Upper lobe of left lung (tissue), 6 donors: Measurements from ENCODE around the gene SUPT5H. TPM values are rescaled to one million over a fixed set of nuclear protein-coding genes. Genes with fewer than 3 reads are reported as not detected.
A peak's percentile ranks its signal among the peaks of the same experiment; 100 is the strongest.

Source experiments
- ATAC-seq, 2 donors: fragments of 200-7000 bp; cut with Tn5 transposase; one replicate each; pipeline ENCODE4 v1.9.1; 2022; ENCODE audit warnings: mild to moderate bottlenecking in 2 of 2, moderate library complexity in 2 of 2; ENCODE audit not compliant: low FRiP score in 2 of 2
- DNase-seq, 2 donors: peaks; one replicate each; pipeline ENCODE4 v3.0.0-alpha.2; 2019 to 2020
- H3K27ac ChIP-seq, 4 donors: fragments of 200-600 bp; sonication (generic); one replicate each; pipeline ENCODE4 v1.5.1; 2016 to 2019
- H3K27me3 ChIP-seq, 4 donors: fragments of 200-600 bp; sonication (generic); one replicate each; pipeline ENCODE4 v1.5.1; 2017 to 2019
- H3K36me3 ChIP-seq, 4 donors: fragments of 200-600 bp; sonication (generic); one replicate each; pipeline ENCODE4 v1.5.1; 2016 to 2019
- H3K4me1 ChIP-seq, 4 donors: fragments of 200-600 bp; sonication (generic); one replicate each; pipeline ENCODE4 v1.5.1; 2018 to 2019
- H3K4me3 ChIP-seq, 4 donors: fragments of 200-600 bp; sonication (generic); one replicate each; pipeline ENCODE4 v1.5.1; 2017 to 2019; ENCODE audit warnings: mild to moderate bottlenecking in 2 of 4, moderate library complexity in 1 of 4
- H3K9me3 ChIP-seq, 4 donors: fragments of 200-600 bp; sonication (generic); one replicate each; pipeline ENCODE4 v1.5.1; 2018 to 2019
- EP300 ChIP-seq, 4 donors: sonication (generic); formaldehyde crosslinking; IDR thresholded peaks; one replicate each; pipeline ENCODE4 v1.5.1; 2017; ENCODE audit warnings: antibody characterized with exemption in 4 of 4, control low read depth in 2 of 4
- POLR2A ChIP-seq, 4 donors: fragments of 450-650 bp; IDR thresholded peaks; one replicate each; pipeline ENCODE4 v1.5.1; 2016 to 2017; ENCODE audit warnings: antibody characterized with exemption in 4 of 4, mild to moderate bottlenecking in 2 of 4
- POLR2AphosphoS5 ChIP-seq, 2 donors: sonication (generic); formaldehyde crosslinking; IDR thresholded peaks; one replicate each; pipeline ENCODE4 v1.5.1; 2017; ENCODE audit warnings: antibody characterized with exemption in 2 of 2
- WGBS, 2 donors: methylation state at CpG; one replicate each; pipeline ENCODE4 v1.1.5; 2017 to 2018; 5-methylcytosine and 5-hydroxymethylcytosine counted together
- total RNA-seq, 6 donors: library from RNA; depleted of rRNA in 4 of 6; stranded (reverse); fragments of >200 nt in 4 of 6; gene quantifications; one replicate each; pipeline versions ENCODE4 v1.1.0 to v1.2.1, GENCODE V29; 2016 to 2021
- TF ChIP-seq, protein P1 (sequence below), 6 experiments: fragments of 450-650 bp in 4 of 6; fragments of 200-600 bp in 2 of 6; sonication (generic) in 2 of 6; IDR thresholded peaks; one replicate each; pipeline ENCODE4 v1.5.1; 2016 to 2019; ENCODE audit warnings: antibody characterized with exemption in 6 of 6
- donor health status: DM: no; HTN: no; CAD: no; lungs with moderate emphysema.
- donor health status: DM: no; HTN: yes; CAD: no; lungs with severe emphysema.

Gene SUPT5H
- 100 to 1,000 TPM in 4 of 6 donors, 10 to 100 TPM in 2; 94.9 to 183 (median 111) TPM for total RNA-seq

- Histone ChIP-seq H3K36me3 (peaks cover 0 to 17% (median 0%) of the 10 kb centered on the region in 4 donors), H3K27me3 (no peaks in the 10 kb centered on the region), H3K27ac (peak within 1 kb of the TSS; percentile 90 to 96 (median 94)), H3K9me3 (no peaks in the 10 kb centered on the region), H3K4me3 (peak within 1 kb of the TSS; percentile 67 to 98 (median 90)), H3K4me1 (peaks cover 34 to 53% (median 39%) of the 10 kb centered on the region in 4 donors)
- DNase-seq: peak; percentile 95 to 98
- 0 to 1% methylated on average over 25 to 68 of the region's 68 CpGs for WGBS, 2 donors
- ATAC-seq: peak; percentile 98
- TF ChIP-seq POLR2AphosphoS5 (IDR thresholded peaks at IDR 0.05): peak; percentile 99 to 100
- peak in 1 of 4 donors; percentile 75 for TF ChIP-seq EP300 (IDR thresholded peaks at IDR 0.05)
- TF ChIP-seq, protein P1, sequence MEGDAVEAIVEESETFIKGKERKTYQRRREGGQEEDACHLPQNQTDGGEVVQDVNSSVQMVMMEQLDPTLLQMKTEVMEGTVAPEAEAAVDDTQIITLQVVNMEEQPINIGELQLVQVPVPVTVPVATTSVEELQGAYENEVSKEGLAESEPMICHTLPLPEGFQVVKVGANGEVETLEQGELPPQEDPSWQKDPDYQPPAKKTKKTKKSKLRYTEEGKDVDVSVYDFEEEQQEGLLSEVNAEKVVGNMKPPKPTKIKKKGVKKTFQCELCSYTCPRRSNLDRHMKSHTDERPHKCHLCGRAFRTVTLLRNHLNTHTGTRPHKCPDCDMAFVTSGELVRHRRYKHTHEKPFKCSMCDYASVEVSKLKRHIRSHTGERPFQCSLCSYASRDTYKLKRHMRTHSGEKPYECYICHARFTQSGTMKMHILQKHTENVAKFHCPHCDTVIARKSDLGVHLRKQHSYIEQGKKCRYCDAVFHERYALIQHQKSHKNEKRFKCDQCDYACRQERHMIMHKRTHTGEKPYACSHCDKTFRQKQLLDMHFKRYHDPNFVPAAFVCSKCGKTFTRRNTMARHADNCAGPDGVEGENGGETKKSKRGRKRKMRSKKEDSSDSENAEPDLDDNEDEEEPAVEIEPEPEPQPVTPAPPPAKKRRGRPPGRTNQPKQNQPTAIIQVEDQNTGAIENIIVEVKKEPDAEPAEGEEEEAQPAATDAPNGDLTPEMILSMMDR (IDR thresholded peaks at IDR 0.05): peak in 3 of 6 experiments; percentile 4 to 19 (median 10)
- peak; percentile 60 to 97 (median 91) for TF ChIP-seq POLR2A (IDR thresholded peaks at IDR 0.05)
Measured at GRCh38 chr19:39445196-39446111, at the start of gene SUPT5H. Gene SUPT5H (plus strand): TSS chr19:39445582. CDS start chr19:39445891, 309 bp downstream.

DNA sequence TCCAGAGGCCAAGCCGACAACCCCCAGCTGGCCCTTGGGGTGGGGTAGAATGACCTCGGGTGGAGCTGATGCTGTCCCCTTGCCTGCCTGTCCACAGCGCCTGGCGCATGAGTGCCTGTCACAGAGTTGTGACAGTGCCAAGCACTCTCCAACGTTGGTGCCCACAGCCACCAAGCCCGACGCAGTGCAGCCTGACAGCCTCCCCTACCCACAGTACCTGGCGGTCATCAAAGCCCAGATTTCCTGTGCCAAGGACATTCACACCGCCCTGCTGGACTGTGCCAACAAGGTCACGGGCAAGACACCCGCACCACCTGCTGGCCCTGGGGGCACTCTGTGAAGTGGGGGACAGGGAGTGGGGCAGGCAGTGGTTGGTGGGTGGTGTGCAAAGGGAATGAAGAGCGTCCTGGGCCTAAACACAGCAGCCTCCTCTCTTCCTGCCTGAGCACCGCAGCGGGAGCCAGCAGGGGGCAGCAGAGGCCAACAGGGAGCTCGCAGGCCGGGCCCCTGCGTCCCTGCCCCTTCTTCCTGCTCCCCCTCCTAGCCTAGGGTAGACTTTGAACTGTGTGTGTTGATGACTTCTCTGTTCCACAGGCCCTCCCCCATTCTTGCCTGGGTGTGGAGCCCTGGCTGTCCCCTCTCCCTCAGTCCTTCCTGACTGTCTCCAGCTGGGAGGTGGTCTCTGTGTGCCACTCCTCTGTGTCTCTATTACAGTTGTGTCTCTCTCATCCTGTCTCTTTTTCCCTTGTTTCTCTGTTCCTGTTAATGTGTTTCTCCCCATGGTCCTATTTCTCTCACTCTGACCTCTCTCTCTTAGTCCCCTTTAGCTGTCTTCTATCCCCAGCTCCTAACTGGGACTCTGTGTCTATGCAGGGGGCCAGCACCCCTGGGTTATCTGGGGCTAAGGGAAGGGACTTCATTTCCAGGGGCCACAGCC, 47.8 kb upstream of the SUPT5H start:
- DNase-seq (peak; percentile 94 to 98), ATAC-seq (peak; percentile 87 to 92)
- no peaks in the 10 kb centered on the region for H3K9me3 ChIP-seq
- peaks cover 42 to 55% (median 47%) of the 10 kb centered on the region in 4 donors for H3K4me1 ChIP-seq
- H3K27me3 ChIP-seq: no peaks in the 10 kb centered on the region
- peaks cover 0 to 42% (median 21%) of the 10 kb centered on the region in 4 donors for H3K36me3 ChIP-seq
- TF ChIP-seq EP300 (IDR thresholded peaks at IDR 0.05) (peak in 1 of 4 donors; percentile 33), POLR2A (IDR thresholded peaks at IDR 0.05) (peak in 1 of 4 donors; percentile 24), POLR2AphosphoS5 (IDR thresholded peaks at IDR 0.05) (peak; percentile 47 to 85)
- TF ChIP-seq, protein P1 (IDR thresholded peaks at IDR 0.05): peak; percentile 93 to 99 (median 98)
- H3K27ac ChIP-seq: peak overlapping the region; percentile 94 to 100 (median 96)
- peak overlapping the region in 2 of 4 donors; percentile 13 to 16 for H3K4me3 ChIP-seq
- WGBS, 2 donors: 20 to 33% methylated on average over 8 to 10 of the region's 17 CpGs

- H3K4me3 ChIP-seq: peak overlapping the region in 2 of 4 donors; percentile 13 to 16
- TF ChIP-seq EP300 (IDR thresholded peaks at IDR 0.05) (peak in 3 of 4 donors; percentile 64 to 74 (median 73)), POLR2AphosphoS5 (IDR thresholded peaks at IDR 0.05) (peak; percentile 72 to 74), POLR2A (IDR thresholded peaks at IDR 0.05) (peak in 2 of 4 donors; percentile 17 to 75)
- TF ChIP-seq, protein P1 (IDR thresholded peaks at IDR 0.05): no peak
- H3K27me3 ChIP-seq: no peaks in the 10 kb centered on the region
- peak; percentile 25 to 67 for ATAC-seq
- H3K4me1 ChIP-seq: peaks cover 40 to 60% (median 48%) of the 10 kb centered on the region in 4 donors
- no peaks in the 10 kb centered on the region for H3K9me3 ChIP-seq
- 25 to 49% methylated on average over 2 to 9 of the region's 11 CpGs for WGBS, 2 donors
- H3K36me3 ChIP-seq: peaks cover 0 to 37% (median 20%) of the 10 kb centered on the region in 4 donors
- DNase-seq: peak in 1 of 2 donors; percentile 89
- H3K27ac ChIP-seq: peak overlapping the region; percentile 94 to 100 (median 96)
Measured at GRCh38 chr19:39398297-39398864, 47.0 kb upstream of the SUPT5H start.

GRCh38 chr19:39399668-39400050, 45.7 kb upstream of the SUPT5H start:
- WGBS, 2 donors: 91 to 100% methylated on average over 4 of the region's 4 CpGs
- no peak for ATAC-seq
- H3K4me1 ChIP-seq: peaks cover 47 to 70% (median 55%) of the 10 kb centered on the region in 4 donors

More at GRCh38 chr19:39399668-39400050, 45.7 kb upstream of the SUPT5H start:
- H3K36me3 ChIP-seq: peaks cover 0 to 28% (median 9%) of the 10 kb centered on the region in 4 donors
- no peak for DNase-seq
- no peak overlapping the region for H3K4me3 ChIP-seq
- no peaks in the 10 kb centered on the region for H3K9me3 ChIP-seq
- H3K27ac ChIP-seq: peak overlapping the region; percentile 94 to 100 (median 96)
- H3K27me3 ChIP-seq: no peaks in the 10 kb centered on the region
- TF ChIP-seq EP300 (IDR thresholded peaks at IDR 0.05): no peak
- no peak for TF ChIP-seq POLR2AphosphoS5 (IDR thresholded peaks at IDR 0.05)
- no peak for TF ChIP-seq POLR2A (IDR thresholded peaks at IDR 0.05)
- TF ChIP-seq, protein P1 (IDR thresholded peaks at IDR 0.05): no peak
